Neural progenitor cell (in vitro differentiated cells): ENCODE measurements around the gene BMP2K. TPM values are rescaled to one million over a fixed set of nuclear protein-coding genes. Genes with fewer than 3 reads are reported as not detected.

Experiments used
- DNase-seq: peaks from one replicate; pipeline ENCODE4 v3.0.0-alpha.2; 2016; ENCODE audit warnings: low spot score
- H2AFZ ChIP-seq: fragments of 200-600 bp; sonication (generic); replicated peaks from 2 replicates; pipeline ENCODE4 v1.6.1; 2016; ENCODE audit warnings: antibody characterized with exemption
- H3F3A ChIP-seq: fragments of 200-600 bp; sonication (generic); 2 replicates; pipeline ENCODE4 v1.6.1; 2016; ENCODE audit warnings: antibody characterized with exemption, low read depth
- H3K27ac ChIP-seq: fragments of 200-600 bp; sonication (generic); 2 replicates; pipeline ENCODE4 v1.5.1; 2016; ENCODE audit warnings: mild to moderate bottlenecking
- H3K27me3 ChIP-seq: fragments of 200-600 bp; sonication (generic); 2 replicates; pipeline ENCODE4 v1.6.1; 2016; ENCODE audit warnings: mild to moderate bottlenecking, moderate library complexity
- H3K36me3 ChIP-seq: fragments of 200-600 bp; sonication (generic); 2 replicates; pipeline ENCODE4 v1.5.1; 2016
- H3K4me1 ChIP-seq: fragments of 200-600 bp; sonication (generic); 2 replicates; pipeline ENCODE4 v1.6.1; 2016; ENCODE audit warnings: mixed run types
- H3K4me2 ChIP-seq: fragments of 200-600 bp; sonication (generic); 2 replicates; pipeline ENCODE4 v1.6.1; 2016
- H3K4me3 ChIP-seq: fragments of 200-600 bp; sonication (generic); 2 replicates; pipeline ENCODE4 v1.5.1; 2016
- H3K79me2 ChIP-seq: fragments of 200-600 bp; sonication (generic); 2 replicates; pipeline ENCODE4 v1.6.1; 2016; ENCODE audit warnings: low read depth
- H3K9ac ChIP-seq: fragments of 200-600 bp; sonication (generic); 2 replicates; pipeline ENCODE4 v1.6.1; 2016
- H3K9me3 ChIP-seq: fragments of 200-600 bp; sonication (generic); 2 replicates; pipeline ENCODE4 v1.5.1; 2016; ENCODE audit warnings: low read depth
- H4K20me1 ChIP-seq: fragments of 200-600 bp; sonication (generic); 2 replicates; pipeline ENCODE4 v1.6.1; 2016; ENCODE audit warnings: low read depth
- H3K27ac Mint-ChIP-seq: 3 replicates; pipeline ENCODE4 v1.8.0; 2021; ENCODE audit warnings: mixed read lengths
- H3K27me3 Mint-ChIP-seq: 2 replicates; pipeline ENCODE4 v1.8.0; 2022; ENCODE audit warnings: low read depth, mild to moderate bottlenecking, inconsistent platforms, moderate library complexity, mixed read lengths; ENCODE audit not compliant: insufficient read depth
- H3K36me3 Mint-ChIP-seq: 3 replicates; pipeline ENCODE4 v1.8.0; 2021; ENCODE audit warnings: mixed read lengths
- H3K4me1 Mint-ChIP-seq: 3 replicates; pipeline ENCODE4 v1.8.0; 2021; ENCODE audit warnings: mixed read lengths
- H3K4me3 Mint-ChIP-seq: 3 replicates; pipeline ENCODE4 v1.8.0; 2021; ENCODE audit warnings: mild to moderate bottlenecking, moderate library complexity, mixed read lengths
- H3K9me3 Mint-ChIP-seq: 3 replicates; pipeline ENCODE4 v1.8.0; 2020; ENCODE audit warnings: mixed read lengths
- CTCF ChIP-seq: fragments of 200-600 bp; sonication (generic); IDR thresholded peaks from 2 replicates; pipeline ENCODE4 v1.5.1; 2017; ENCODE audit warnings: antibody characterized with exemption, mild to moderate bottlenecking
- EZH2 ChIP-seq: fragments of 200-600 bp; sonication (generic); IDR thresholded peaks from 2 replicates; pipeline ENCODE4 v1.6.1; 2017; ENCODE audit warnings: antibody characterized with exemption, mild to moderate bottlenecking, moderate library complexity
- EZH2phosphoT487 ChIP-seq: fragments of 200-600 bp; sonication (generic); IDR thresholded peaks from 2 replicates; pipeline ENCODE4 v1.6.1; 2017; ENCODE audit warnings: antibody characterized with exemption
- total RNA-seq: library from RNA; depleted of rRNA; stranded (reverse); fragments of >200 nt; gene quantifications from 2 replicates; pipeline ENCODE4 v1.2.3, GENCODE V29; 2015; ENCODE audit warnings: low replicate concordance

BMP2K gene
- total RNA-seq, 1 donor from 2014 or later, result 62.0 TPM

- Histone ChIP-seq H3K27me3 (no peaks in the 10 kb centered on the region), H3K4me2 (no peak overlapping the region), H3F3A (no peaks in the 10 kb centered on the region), H4K20me1 (peaks cover 11% of the 10 kb centered on the region), H3K79me2 (peaks cover 100% of the 10 kb centered on the region), H3K4me3 (no peak overlapping the region), H3K4me1 (no peaks in the 10 kb centered on the region), H2AFZ (no peak overlapping the region), H3K9ac (no peak overlapping the region), H3K9me3 (peaks cover 10% of the 10 kb centered on the region), H3K36me3 (no peaks in the 10 kb centered on the region), H3K27ac (no peak overlapping the region)
- Mint-ChIP-seq H3K27me3 (no peaks in the 10 kb centered on the region), H3K4me3 (no peak overlapping the region), H3K27ac (no peak overlapping the region), H3K36me3 (peaks cover 29% of the 10 kb centered on the region), H3K9me3 (peaks cover 37% of the 10 kb centered on the region), H3K4me1 (no peaks in the 10 kb centered on the region)
- no peak for DNase-seq
- no peak for TF ChIP-seq EZH2phosphoT487
- TF ChIP-seq EZH2, result no peak
Observed at GRCh38 chr4:78803983-78804382, 27.8 kb downstream of the BMP2K start.

GRCh38 chr4:78806943-78807460, 30.9 kb downstream of the BMP2K start:
- peaks cover 100% of the 10 kb centered on the region for H3K79me2 ChIP-seq
- Mint-ChIP-seq H3K4me3 (no peak overlapping the region), H3K9me3 (peaks cover 39% of the 10 kb centered on the region), H3K4me1 (no peaks in the 10 kb centered on the region), H3K36me3 (peaks cover 28% of the 10 kb centered on the region), H3K27me3 (no peaks in the 10 kb centered on the region), H3K27ac (no peak overlapping the region)
- H3K4me3 ChIP-seq, result no peak overlapping the region
- peaks cover 14% of the 10 kb centered on the region for H3K4me1 ChIP-seq
- no peak overlapping the region for H3K4me2 ChIP-seq
- no peaks in the 10 kb centered on the region for H3F3A ChIP-seq
- H4K20me1 ChIP-seq, result peaks cover 22% of the 10 kb centered on the region
- no peak for DNase-seq
- peaks cover 10% of the 10 kb centered on the region for H3K9me3 ChIP-seq
- no peak for TF ChIP-seq CTCF
- TF ChIP-seq EZH2, result no peak
- TF ChIP-seq EZH2phosphoT487, result no peak
- no peak overlapping the region for H2AFZ ChIP-seq
- H3K27me3 ChIP-seq, result no peaks in the 10 kb centered on the region
- H3K36me3 ChIP-seq, result no peaks in the 10 kb centered on the region
- no peak overlapping the region for H3K9ac ChIP-seq
- no peak overlapping the region for H3K27ac ChIP-seq

GRCh38 chr4:78809295-78809694, 33.1 kb downstream of the BMP2K start:
- H3K4me3 Mint-ChIP-seq, result no peak overlapping the region
- no peaks in the 10 kb centered on the region for H3F3A ChIP-seq
- H3K9me3 Mint-ChIP-seq, result peaks cover 30% of the 10 kb centered on the region
- no peaks in the 10 kb centered on the region for H3K27me3 Mint-ChIP-seq
- no peaks in the 10 kb centered on the region for H3K4me1 Mint-ChIP-seq
- H3K27ac ChIP-seq, result no peak overlapping the region
- no peaks in the 10 kb centered on the region for H3K27me3 ChIP-seq
- H3K4me1 ChIP-seq, result peaks cover 14% of the 10 kb centered on the region
- no peak for TF ChIP-seq EZH2phosphoT487
- TF ChIP-seq EZH2, result no peak
- TF ChIP-seq CTCF, result no peak
- no peak overlapping the region for H3K4me2 ChIP-seq
- DNase-seq, result no peak
- no peak overlapping the region for H2AFZ ChIP-seq
- H3K9me3 ChIP-seq, result peaks cover 10% of the 10 kb centered on the region
- H3K9ac ChIP-seq, result no peak overlapping the region
- H3K36me3 ChIP-seq, result no peaks in the 10 kb centered on the region
- H4K20me1 ChIP-seq, result peaks cover 22% of the 10 kb centered on the region
- H3K36me3 Mint-ChIP-seq, result peaks cover 28% of the 10 kb centered on the region
- no peak overlapping the region for H3K27ac Mint-ChIP-seq
- no peak overlapping the region for H3K4me3 ChIP-seq
- H3K79me2 ChIP-seq, result peaks cover 100% of the 10 kb centered on the region

- H3K9me3 Mint-ChIP-seq, result peaks cover 23% of the 10 kb centered on the region
- H3F3A ChIP-seq, result no peaks in the 10 kb centered on the region
- H3K27me3 ChIP-seq, result no peaks in the 10 kb centered on the region
- no peaks in the 10 kb centered on the region for H3K27me3 Mint-ChIP-seq
- H3K9me3 ChIP-seq, result peaks cover 6% of the 10 kb centered on the region
- DNase-seq, result no peak
- H3K4me3 ChIP-seq, result no peak overlapping the region
- H2AFZ ChIP-seq, result no peak overlapping the region
- TF ChIP-seq EZH2phosphoT487 (no peak), EZH2 (no peak), CTCF (no peak)
- H3K4me1 ChIP-seq, result peaks cover 14% of the 10 kb centered on the region
- peaks cover 22% of the 10 kb centered on the region for H4K20me1 ChIP-seq
- H3K27ac Mint-ChIP-seq, result no peak overlapping the region
- H3K36me3 Mint-ChIP-seq, result peaks cover 25% of the 10 kb centered on the region
- peaks cover 100% of the 10 kb centered on the region for H3K79me2 ChIP-seq
- H3K27ac ChIP-seq, result no peak overlapping the region
- no peaks in the 10 kb centered on the region for H3K36me3 ChIP-seq
- H3K4me3 Mint-ChIP-seq, result no peak overlapping the region
- H3K4me2 ChIP-seq, result no peak overlapping the region
- no peak overlapping the region for H3K9ac ChIP-seq
- no peaks in the 10 kb centered on the region for H3K4me1 Mint-ChIP-seq
Observed at GRCh38 chr4:78809928-78810835, 34.0 kb downstream of the BMP2K start.
